SK-N-SH treated with all-trans-retinoic acid at 6 μM for 48 hours (cell line): Measurements from ENCODE around the gene KMT2B.

Source experiments
- CREB5 ChIP-seq: fragments of 250-450 bp; sonication (Bioruptor Pico); IDR thresholded peaks from 2 replicates; pipeline ENCODE4 v1.5.1; 2020; ENCODE audit warnings: low read depth, mild to moderate bottlenecking, moderate library complexity
- TSHZ2 ChIP-seq: fragments of 250-450 bp; sonication (Bioruptor Pico); IDR thresholded peaks from 2 replicates; pipeline ENCODE4 v1.5.0; 2020; ENCODE audit warnings: mild to moderate bottlenecking, moderate library complexity

- TF ChIP-seq CREB5 (no peak), TSHZ2 (CRISPR knock-in tag) (no peak)
These were observed 38.0 kb downstream of the KMT2B start for GRCh38 chr19:35755550-35756376.
